Esophagus mucosa (tissue), 1 donor: Measurements from ENCODE around the gene CHRNA7. TPM values are rescaled to one million over a fixed set of nuclear protein-coding genes. Genes with fewer than 3 reads are reported as not detected.

ENCODE experiments used
- ATAC-seq: fragments of 200-7000 bp; cut with Tn5 transposase; one replicate; pipeline ENCODE4 v1.9.1; 2020
- total RNA-seq: library from RNA; stranded (reverse); gene quantifications from one replicate; pipeline ENCODE4 v1.2.4, GENCODE V29; 2023
- donor health status: DM: yes; HTN: yes; CAD: no.

The CHRNA7 gene
- total RNA-seq, result 0.76 TPM

GRCh38 chr15:32029862-32030781 lies at the start of gene CHRNA7:
Gene CHRNA7 (plus strand): TSS chr15:32030515. CDS start chr15:32030595, 80 bp downstream.
- peak; percentile 92 for ATAC-seq

- ATAC-seq, result no peak
Observed at GRCh38 chr15:31985607-31986006, 44.7 kb upstream of the CHRNA7 start.

GRCh38 chr15:31993062-31993461 lies 37.3 kb upstream of the CHRNA7 start:
- no peak for ATAC-seq

GRCh38 chr15:31997711-31998110 lies 32.6 kb upstream of the CHRNA7 start:
- ATAC-seq, result no peak

- ATAC-seq, result no peak
Observed at GRCh38 chr15:32003558-32003957, 26.8 kb upstream of the CHRNA7 start.

- no peak for ATAC-seq
Observed at GRCh38 chr15:32004249-32004648, 26.1 kb upstream of the CHRNA7 start.

- no peak for ATAC-seq
Observed at GRCh38 chr15:32007355-32007960, 22.9 kb upstream of the CHRNA7 start.

GRCh38 chr15:32014953-32015352 lies 15.4 kb upstream of the CHRNA7 start:
- ATAC-seq, result no peak

GRCh38 chr15:32020156-32020555 lies 10.2 kb upstream of the CHRNA7 start:
- ATAC-seq, result no peak

- ATAC-seq, result no peak
Observed at GRCh38 chr15:32028921-32029320, 1.4 kb upstream of the CHRNA7 start.

GRCh38 chr15:32029409-32029861 lies 880 bp upstream of the CHRNA7 start:
- ATAC-seq, result no peak

- ATAC-seq, result no peak
Observed at GRCh38 chr15:32030795-32031194, 480 bp downstream of the CHRNA7 start.

- ATAC-seq, result no peak
Observed at GRCh38 chr15:32033186-32033890, 3.0 kb downstream of the CHRNA7 start.

- no peak for ATAC-seq
Observed at GRCh38 chr15:32034106-32034505, 3.8 kb downstream of the CHRNA7 start.

- ATAC-seq, result no peak
Observed at GRCh38 chr15:32035285-32035684, 5.0 kb downstream of the CHRNA7 start.

- no peak for ATAC-seq
Observed at GRCh38 chr15:32036971-32037370, 6.7 kb downstream of the CHRNA7 start.

GRCh38 chr15:32041294-32041693 lies 11.0 kb downstream of the CHRNA7 start:
- ATAC-seq, result no peak

- peak; percentile 37 for ATAC-seq
Observed at GRCh38 chr15:32042269-32042972, 12.1 kb downstream of the CHRNA7 start.

GRCh38 chr15:32053719-32054118 lies 23.4 kb downstream of the CHRNA7 start:
- no peak for ATAC-seq

- no peak for ATAC-seq
Observed at GRCh38 chr15:32057876-32058425, 27.6 kb downstream of the CHRNA7 start.

GRCh38 chr15:32060706-32061105 lies 30.4 kb downstream of the CHRNA7 start:
- ATAC-seq, result no peak

GRCh38 chr15:32067115-32067514 lies 36.8 kb downstream of the CHRNA7 start:
- ATAC-seq, result no peak
